GM19467 (cell line): ENCODE data around the gene SDK1.

Experiments used
- ATAC-seq: cut with Tn5 transposase; IDR thresholded peaks from one replicate; pipeline ENCODE4 v1.9.1; 2021; ENCODE audit warnings: mild to moderate bottlenecking, moderate library complexity; ENCODE audit not compliant: unreplicated experiment

The SDK1 gene

GRCh38 chr7:3327655-3328054, 26.6 kb downstream of the SDK1 start:
- ATAC-seq, result no peak

GRCh38 chr7:3332308-3332707, 31.3 kb downstream of the SDK1 start:
- ATAC-seq, result no peak

GRCh38 chr7:3333861-3334260, 32.8 kb downstream of the SDK1 start:
- no peak for ATAC-seq

GRCh38 chr7:3336042-3336665, 35.1 kb downstream of the SDK1 start:
- ATAC-seq, result no peak

GRCh38 chr7:3338161-3338560, 37.1 kb downstream of the SDK1 start:
- no peak for ATAC-seq

- ATAC-seq, result no peak
Observed at GRCh38 chr7:3345699-3346481, 44.8 kb downstream of the SDK1 start.

- no peak for ATAC-seq
Observed at GRCh38 chr7:3349126-3349525, 48.1 kb downstream of the SDK1 start.

GRCh38 chr7:3356173-3356572, 55.1 kb downstream of the SDK1 start:
- ATAC-seq, result no peak

DNA sequence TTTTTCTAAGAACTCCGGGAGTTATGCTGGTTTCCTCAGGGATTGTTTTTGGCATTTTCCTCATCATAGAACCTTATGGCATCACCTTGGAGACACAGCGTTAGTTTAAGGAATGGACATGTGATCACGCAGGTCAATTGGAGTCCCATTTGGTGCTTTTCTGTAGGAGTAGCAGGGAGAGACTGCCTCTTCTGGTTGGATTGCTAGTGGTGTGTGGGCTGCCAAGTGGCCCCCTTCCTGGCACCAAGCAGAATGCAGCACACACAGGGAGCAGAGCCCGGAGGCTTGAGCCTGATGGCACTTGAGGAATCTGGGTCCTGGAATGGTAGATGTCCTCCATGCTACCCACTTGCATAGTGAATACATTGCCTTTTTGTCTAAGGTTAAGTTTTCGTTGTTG, 57.9 kb downstream of the SDK1 start:
- no peak for ATAC-seq

GRCh38 chr7:3367261-3367660, 66.2 kb downstream of the SDK1 start:
- ATAC-seq, result no peak

GRCh38 chr7:3370068-3370830, 69.2 kb downstream of the SDK1 start:
- no peak for ATAC-seq

DNA sequence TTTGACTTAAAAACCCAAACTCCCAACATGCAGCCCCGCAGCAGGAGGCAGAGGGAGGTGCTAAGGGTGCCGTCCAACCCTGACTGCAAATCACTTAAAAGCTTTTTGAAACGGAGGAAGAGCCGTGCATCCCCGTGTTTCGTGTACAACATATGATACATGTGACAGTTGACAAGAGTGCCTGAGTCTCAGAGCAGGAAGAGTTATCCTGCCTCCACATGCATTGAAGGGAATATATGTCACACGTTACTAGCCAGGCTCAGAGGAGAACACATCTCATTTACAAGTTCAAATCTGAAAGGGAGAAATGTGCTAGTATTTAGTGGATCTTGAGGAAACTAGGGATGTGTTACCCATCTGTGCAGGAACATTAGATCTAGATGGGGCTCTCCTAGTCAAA, 69.9 kb downstream of the SDK1 start:
- ATAC-seq, result no peak

DNA sequence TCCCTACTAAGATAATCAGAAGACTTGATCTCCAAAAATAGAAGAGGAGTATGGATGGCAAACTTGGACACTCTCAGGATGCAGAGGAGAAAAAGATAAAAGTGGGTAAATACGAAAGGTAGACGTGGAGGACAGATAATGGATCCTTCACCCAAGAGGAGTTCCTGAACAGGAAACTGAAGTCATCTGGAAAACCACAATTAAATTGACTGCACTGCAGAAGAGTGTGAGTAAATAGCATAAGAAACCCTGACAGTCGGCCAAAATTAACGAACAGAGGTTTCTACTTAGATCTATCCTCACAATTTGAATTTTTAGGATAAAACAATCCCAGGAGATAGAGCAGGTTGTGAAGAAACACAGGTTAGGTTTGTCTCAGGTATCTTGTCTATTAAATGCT, 70.5 kb downstream of the SDK1 start:
- ATAC-seq, result no peak

- ATAC-seq, result no peak
Observed at GRCh38 chr7:3374239-3374638, 73.2 kb downstream of the SDK1 start.

GRCh38 chr7:3378390-3379150, 77.5 kb downstream of the SDK1 start:
- ATAC-seq, result no peak

GRCh38 chr7:3380034-3380433, 79.0 kb downstream of the SDK1 start:
- ATAC-seq, result no peak

DNA sequence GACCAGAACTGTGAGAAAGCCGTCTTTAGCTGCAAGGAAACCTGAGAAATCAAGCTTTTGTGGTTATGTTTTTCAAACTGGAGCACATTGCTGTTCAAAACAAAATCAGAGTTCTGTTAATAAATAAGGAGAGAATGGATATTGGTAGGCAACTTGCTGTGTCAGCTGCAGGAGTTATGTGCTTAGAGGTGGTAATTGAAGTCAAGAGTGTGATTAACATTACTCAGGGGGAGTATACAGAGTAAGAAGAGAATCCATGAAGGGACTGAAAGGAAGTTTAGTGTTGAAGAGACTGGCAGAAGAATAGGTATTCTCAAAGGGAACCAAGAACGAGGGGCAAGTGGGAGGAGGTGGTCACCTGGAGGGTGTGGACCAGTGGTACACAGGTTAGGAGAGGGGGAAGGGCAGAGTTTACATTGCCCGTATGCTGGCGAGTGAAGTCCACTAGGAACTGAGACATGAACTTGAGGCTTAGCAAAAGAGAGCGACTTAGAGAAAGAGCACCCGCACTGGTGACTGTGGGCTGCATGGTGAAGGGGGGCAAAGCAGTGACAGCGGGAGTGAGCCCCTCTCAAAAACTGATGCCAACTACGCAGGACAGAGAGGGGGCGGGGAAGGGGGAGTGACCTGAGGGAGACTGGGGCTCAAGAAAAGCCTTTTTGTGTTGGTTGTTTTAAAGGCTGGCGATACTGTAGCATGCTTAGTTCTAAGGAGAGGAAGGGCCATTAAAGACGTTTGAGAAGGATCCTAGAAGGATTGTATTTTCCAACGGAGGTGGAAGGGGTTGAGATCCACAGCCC, 80.0 kb downstream of the SDK1 start:
- no peak for ATAC-seq

- no peak for ATAC-seq
Observed at GRCh38 chr7:3386423-3387190, 85.6 kb downstream of the SDK1 start.

DNA sequence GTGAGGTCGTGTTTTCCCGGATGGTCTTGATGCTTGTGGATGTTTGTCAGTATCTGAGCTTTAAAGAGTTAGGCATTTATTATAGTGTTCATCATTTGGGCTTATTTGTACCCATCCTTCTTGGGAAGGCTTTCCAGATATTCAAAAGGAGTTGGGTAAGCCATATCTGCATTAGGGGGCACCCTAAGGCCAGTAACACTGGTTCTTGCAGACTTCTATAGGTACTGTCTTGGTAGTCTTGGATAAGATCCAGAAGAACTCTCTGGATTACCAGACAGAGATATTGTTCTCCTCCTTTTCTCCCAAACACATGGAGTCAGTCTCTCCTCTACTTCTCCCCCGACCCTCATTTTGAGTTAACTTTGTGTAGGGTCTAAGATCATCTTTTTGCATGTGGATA, 92.8 kb downstream of the SDK1 start:
- ATAC-seq, result no peak

DNA sequence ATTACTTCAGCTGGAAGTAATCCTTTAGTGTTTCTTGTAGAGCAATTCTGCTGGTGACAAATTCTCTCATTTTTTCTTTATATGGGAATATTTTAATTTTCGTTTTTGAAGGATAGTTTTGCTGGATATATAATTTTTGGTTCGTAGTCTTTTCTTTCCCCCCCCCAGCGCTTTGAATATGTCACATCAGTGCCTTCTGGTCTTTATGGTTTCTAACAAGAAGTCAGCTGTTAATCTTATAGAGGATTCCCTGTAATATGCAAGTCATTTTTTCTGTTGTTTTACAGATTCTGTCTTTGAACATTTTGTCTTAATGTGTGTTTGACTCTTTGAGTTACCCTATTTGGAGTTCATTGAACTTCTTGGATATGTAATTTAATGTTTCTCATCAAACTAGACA, 96.3 kb downstream of the SDK1 start:
- ATAC-seq, result no peak
